Fibroblast of lung (primary cell): Measurements from ENCODE around the gene ARMCX4.

Experiments
- EZH2 ChIP-seq: IDR thresholded peaks from 2 replicates; pipeline ENCODE4 v1.5.1; 2012; ENCODE audit warnings: low read length, control low read depth, mild to moderate bottlenecking; ENCODE audit errors: missing control alignments
- TF ChIP-seq, protein P1 (sequence below), 2 donors: IDR thresholded peaks in 1 of 2; conservative IDR thresholded peaks in 1 of 2; 1 replicate in 1 of 2; 2 replicates in 1 of 2; pipeline ENCODE4 v1.5.1; 2011 to 2012; ENCODE audit warnings: low read length in 2 of 2, control low read depth in 1 of 2, inconsistent platforms in 1 of 2, low read depth in 1 of 2, mild to moderate bottlenecking in 1 of 2

DNA sequence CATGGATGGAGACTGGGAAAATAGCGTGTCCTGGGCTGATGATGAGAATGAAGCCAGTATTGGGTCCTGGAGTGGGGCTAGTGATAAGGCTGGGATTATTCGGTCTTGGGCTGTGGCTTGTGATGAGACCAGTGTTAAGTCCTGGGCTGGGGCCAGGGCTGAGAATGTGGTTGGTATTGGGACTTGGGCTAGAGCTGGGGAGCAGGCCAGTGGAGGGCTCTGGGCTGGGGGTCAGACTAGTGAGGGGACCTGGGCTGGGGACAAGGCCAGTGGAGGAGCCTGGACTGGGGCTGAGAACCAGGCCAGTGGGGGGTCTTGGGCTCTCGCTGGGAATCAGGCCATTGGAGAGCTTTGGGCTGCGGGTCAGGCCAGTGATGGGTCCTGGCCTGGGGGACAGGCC, 6.7 kb downstream of the ARMCX4 start:
- TF ChIP-seq EZH2: no peak
- TF ChIP-seq, protein P1, sequence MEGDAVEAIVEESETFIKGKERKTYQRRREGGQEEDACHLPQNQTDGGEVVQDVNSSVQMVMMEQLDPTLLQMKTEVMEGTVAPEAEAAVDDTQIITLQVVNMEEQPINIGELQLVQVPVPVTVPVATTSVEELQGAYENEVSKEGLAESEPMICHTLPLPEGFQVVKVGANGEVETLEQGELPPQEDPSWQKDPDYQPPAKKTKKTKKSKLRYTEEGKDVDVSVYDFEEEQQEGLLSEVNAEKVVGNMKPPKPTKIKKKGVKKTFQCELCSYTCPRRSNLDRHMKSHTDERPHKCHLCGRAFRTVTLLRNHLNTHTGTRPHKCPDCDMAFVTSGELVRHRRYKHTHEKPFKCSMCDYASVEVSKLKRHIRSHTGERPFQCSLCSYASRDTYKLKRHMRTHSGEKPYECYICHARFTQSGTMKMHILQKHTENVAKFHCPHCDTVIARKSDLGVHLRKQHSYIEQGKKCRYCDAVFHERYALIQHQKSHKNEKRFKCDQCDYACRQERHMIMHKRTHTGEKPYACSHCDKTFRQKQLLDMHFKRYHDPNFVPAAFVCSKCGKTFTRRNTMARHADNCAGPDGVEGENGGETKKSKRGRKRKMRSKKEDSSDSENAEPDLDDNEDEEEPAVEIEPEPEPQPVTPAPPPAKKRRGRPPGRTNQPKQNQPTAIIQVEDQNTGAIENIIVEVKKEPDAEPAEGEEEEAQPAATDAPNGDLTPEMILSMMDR (conservative IDR thresholded peaks at IDR 0.05 in 1 of 2, IDR thresholded peaks at IDR 0.05 in 1 of 2; ENCODE audit: low read depth in 1 of 2, low read length in 2 of 2): no peak
